Choroid plexus epithelial cell (primary cell): ENCODE measurements around the gene RALGAPA2.

ENCODE experiments used
- DNase-seq: peaks from one replicate; pipeline ENCODE4 v3.0.0-alpha.2; 2010; ENCODE audit warnings: low read depth
- H3K4me3 ChIP-seq: 2 replicates; pipeline ENCODE4 v1.5.1; 2011; ENCODE audit warnings: low read depth, mild to moderate bottlenecking, control low read depth, low read length, moderate library complexity
- CTCF ChIP-seq: conservative IDR thresholded peaks from 2 replicates; pipeline ENCODE4 v1.5.1; 2011; ENCODE audit warnings: low read depth, mild to moderate bottlenecking, control low read depth, inconsistent platforms, low read length, moderate library complexity

The RALGAPA2 gene

GRCh38 chr20:20594171-20594530 lies 118.3 kb downstream of the RALGAPA2 start:
- peak; percentile 67 for DNase-seq
- TF ChIP-seq CTCF, result no peak
- H3K4me3 ChIP-seq, result no peak overlapping the region

GRCh38 chr20:20593447-20594170 lies 118.8 kb downstream of the RALGAPA2 start:
- peak; percentile 80 for TF ChIP-seq CTCF
- DNase-seq, result peak; percentile 79
- H3K4me3 ChIP-seq, result no peak overlapping the region

- no peak overlapping the region for H3K4me3 ChIP-seq
- TF ChIP-seq CTCF, result no peak
- no peak for DNase-seq
These were observed 127.3 kb downstream of the RALGAPA2 start for GRCh38 chr20:20585146-20585545.

GRCh38 chr20:20582734-20583133 lies 129.7 kb downstream of the RALGAPA2 start:
- no peak for TF ChIP-seq CTCF
- DNase-seq, result no peak
- no peak overlapping the region for H3K4me3 ChIP-seq

GRCh38 chr20:20580139-20580538 lies 132.3 kb downstream of the RALGAPA2 start:
- no peak for TF ChIP-seq CTCF

GRCh38 chr20:20578838-20579237 lies 133.6 kb downstream of the RALGAPA2 start:
- no peak overlapping the region for H3K4me3 ChIP-seq
- TF ChIP-seq CTCF, result no peak
- no peak for DNase-seq

More at GRCh38 chr20:20580139-20580538, 132.3 kb downstream of the RALGAPA2 start:
- no peak overlapping the region for H3K4me3 ChIP-seq
- no peak for DNase-seq

GRCh38 chr20:20573797-20574196 lies 138.6 kb downstream of the RALGAPA2 start:
- DNase-seq, result no peak
- no peak for TF ChIP-seq CTCF
- no peak overlapping the region for H3K4me3 ChIP-seq
